HepG2 (cell line): ENCODE results near the gene GNAS. TPM values are rescaled to one million over a fixed set of nuclear protein-coding genes. Genes with fewer than 3 reads are reported as not detected.

Experiments
- ATAC-seq: fragments of 200-7000 bp; cut with Tn5 transposase; 3 replicates; pipeline ENCODE4 v1.9.1; 2020; ENCODE audit warnings: mild to moderate bottlenecking, moderate library complexity
- BruUV-seq: library from RNA; stranded (reverse); fragments of 400-500 nt; replicated peaks from 2 replicates; lab custom pipeline; 2021; lab: Mats Ljungman, UMichigan
- CTCF ChIA-PET: fragments of 300-600 bp; formaldehyde crosslinking; extraction: SDS; loops from one replicate; lab custom pipeline; 2021; ENCODE audit warnings: low total read pairs, inconsistent platforms, low intra/inter-chr PET ratio; lab: Yijun Ruan, JAX
- POLR2A ChIA-PET: fragments of 350-600 bp; sonication (Branson Sonifier 250); formaldehyde crosslinking; loops from one replicate; lab custom pipeline; 2020; ENCODE audit warnings: antibody characterized with exemption, inconsistent platforms; lab: Yijun Ruan, JAX
- DNase-seq: peaks from one replicate; pipeline ENCODE4 v3.0.0-alpha.2; 2015; ENCODE audit warnings: low spot score
- FAIRE-seq: peaks from 3 replicates; lab custom pipeline; 2011; peaks lifted over from hg19 to GRCh38; lab: Jason Lieb, UNC
- H2AFZ ChIP-seq: one replicate; pipeline ENCODE4 v1.6.1; 2011; ENCODE audit warnings: low read length, inconsistent platforms
- H3K27ac ChIP-seq: fragments of 300-600 bp; 3 replicates; pipeline ENCODE4 v1.8.0; 2011; ENCODE audit warnings: mixed run types, mild to moderate bottlenecking, mixed read lengths, low read length, inconsistent platforms; ENCODE audit not compliant: insufficient read depth; ENCODE audit errors: extremely low read length
- H3K27me3 ChIP-seq, 2 experiments: fragments of 200-600 bp in 1 of 2; 2 replicates in 1 of 2; 3 replicates in 1 of 2; pipeline versions ENCODE4 v1.6.0 to v1.8.0; 2011; ENCODE audit warnings: low read length in 2 of 2, mild to moderate bottlenecking in 2 of 2, moderate library complexity in 2 of 2, inconsistent platforms in 1 of 2; ENCODE audit not compliant: insufficient read depth in 2 of 2, control insufficient read depth in 1 of 2
- H3K36me3 ChIP-seq, 2 experiments: fragments of 200-600 bp in 1 of 2; replicated peaks in 1 of 2; 2 replicates in 1 of 2; 3 replicates in 1 of 2; pipeline versions ENCODE4 v1.5.1 to v1.8.0; 2011; ENCODE audit warnings: low read length in 2 of 2, inconsistent platforms in 1 of 2; ENCODE audit not compliant: insufficient read depth in 2 of 2, control insufficient read depth in 1 of 2
- H3K4me1 ChIP-seq: 2 replicates; pipeline ENCODE4 v1.5.1; 2012; ENCODE audit warnings: low read length, inconsistent platforms; ENCODE audit not compliant: insufficient read depth
- H3K4me2 ChIP-seq: 2 replicates; pipeline ENCODE4 v1.6.0; 2011; ENCODE audit warnings: low read depth, low read length, inconsistent platforms
- H3K4me3 ChIP-seq, 3 experiments: fragments of 200-600 bp in 1 of 3; sonication (generic), shearing (Covaris generic) in 1 of 3; replicated peaks in 1 of 3; 2 replicates each; pipeline ENCODE4 v1.5.1; 2011 to 2016; ENCODE audit warnings: low read length in 3 of 3, inconsistent platforms in 2 of 3, low read depth in 2 of 3, mild to moderate bottlenecking in 2 of 3, control low read depth in 1 of 3, mixed read lengths in 1 of 3; ENCODE audit not compliant: insufficient read depth in 1 of 3
- H3K79me2 ChIP-seq: one replicate; pipeline ENCODE4 v1.6.1; 2011; ENCODE audit warnings: low read length, inconsistent platforms; ENCODE audit not compliant: insufficient read depth
- H3K9ac ChIP-seq: 2 replicates; pipeline ENCODE4 v1.6.0; 2011; ENCODE audit warnings: mild to moderate bottlenecking, low read depth, low read length, inconsistent platforms; ENCODE audit not compliant: insufficient read depth
- H3K9me3 ChIP-seq: 2 replicates; pipeline ENCODE4 v1.5.1; 2012; ENCODE audit warnings: mild to moderate bottlenecking, low read length
- H4K20me1 ChIP-seq: 2 replicates; pipeline ENCODE4 v1.6.0; 2011; ENCODE audit warnings: inconsistent platforms, mild to moderate bottlenecking, low read length, moderate library complexity; ENCODE audit not compliant: insufficient read depth
- DZIP1 ChIP-seq: sonication (generic); formaldehyde crosslinking; IDR thresholded peaks from 2 replicates; pipeline ENCODE4 v1.5.0; 2020; ENCODE audit warnings: mild to moderate bottlenecking, missing genetic modification reagents
- MXD1 ChIP-seq: sonication (generic); formaldehyde crosslinking; IDR thresholded peaks from 2 replicates; pipeline ENCODE4 v1.4.0; 2020; ENCODE audit warnings: mild to moderate bottlenecking, missing genetic modification reagents
- NKX3-1 ChIP-seq: sonication (generic); formaldehyde crosslinking; IDR thresholded peaks from 2 replicates; pipeline ENCODE4 v1.5.0; 2020; ENCODE audit warnings: missing genetic modification reagents
- PAWR ChIP-seq: sonication (generic); formaldehyde crosslinking; IDR thresholded peaks from 2 replicates; pipeline ENCODE4 v1.4.0; 2020; ENCODE audit warnings: missing genetic modification reagents, mild to moderate bottlenecking, borderline replicate concordance
- ZBTB3 ChIP-seq: sonication (generic); formaldehyde crosslinking; IDR thresholded peaks from 2 replicates; pipeline ENCODE4 v1.4.0; 2020; ENCODE audit warnings: low read depth, mild to moderate bottlenecking, moderate library complexity, missing genetic modification reagents, borderline replicate concordance
- ZNF280D ChIP-seq: sonication (generic); formaldehyde crosslinking; IDR thresholded peaks from 2 replicates; pipeline ENCODE4 v1.5.1; 2020; ENCODE audit warnings: mild to moderate bottlenecking, missing genetic modification reagents
- ZNF335 ChIP-seq: sonication (generic); formaldehyde crosslinking; IDR thresholded peaks from 2 replicates; pipeline ENCODE4 v1.4.0; 2020; ENCODE audit warnings: missing genetic modification reagents
- ZNF570 ChIP-seq: sonication (generic); formaldehyde crosslinking; IDR thresholded peaks from 2 replicates; pipeline ENCODE4 v1.4.0; 2020; ENCODE audit warnings: mild to moderate bottlenecking, missing genetic modification reagents, borderline replicate concordance
- ZNF574 ChIP-seq: sonication (generic); formaldehyde crosslinking; IDR thresholded peaks from 2 replicates; pipeline ENCODE4 v1.4.0; 2020; ENCODE audit warnings: missing genetic modification reagents
- ZNF749 ChIP-seq: sonication (generic); formaldehyde crosslinking; IDR thresholded peaks from 2 replicates; pipeline ENCODE4 v1.8.0; 2022; ENCODE audit warnings: mild to moderate bottlenecking, missing genetic modification reagents, moderate library complexity, borderline replicate concordance
- WGBS: methylation state at CpG from one replicate; pipeline ENCODE4 v1.1.6; 2017; ENCODE audit warnings: low lambda C conversion rate; 5-methylcytosine and 5-hydroxymethylcytosine counted together
- in situ Hi-C: cut with HindIII; loops from 2 replicates; pipeline ENCODE4 v1.10.0; 2017; ENCODE audit warnings: low pct_unique_long_range_greater_than_20kb; ENCODE audit not compliant: extremely low pct_ligation_motif_present
- intact Hi-C: fragments of 100-400 bp; cut with micrococcal nuclease; formaldehyde crosslinking; loops from one replicate; pipeline ENCODE4 v1.10.0; 2022; ENCODE audit not compliant: unreplicated experiment
- polyA plus RNA-seq, 8 experiments: library from polyadenylated mRNA; depleted of rRNA in 3 of 8; stranded (reverse) in 7 of 8; unstranded in 1 of 8; fragments of >200 nt; fragmentation: Illumina TruSeq in 4 of 8; extraction: Trizol in 4 of 8; gene quantifications; 2 replicates each; pipeline versions ENCODE4 v1.2.1 to v1.2.3, GENCODE V29; 2011 to 2016; ENCODE audit warnings: low read depth in 4 of 8, missing spikeins in 1 of 8, mixed read lengths in 1 of 8; ENCODE audit not compliant: insufficient read depth in 1 of 8
- total RNA-seq, 5 experiments: library from RNA; depleted of rRNA; stranded (reverse); fragments of >200 nt; fragmentation: Illumina TruSeq; extraction: Trizol; gene quantifications; 2 replicates each; pipeline ENCODE4 v1.2.3, GENCODE V29; 2016; ENCODE audit warnings: low read depth in 1 of 5

GNAS gene
- total and polyA plus RNA-seq, 2 of the 13 experiments (the other 11 are each of a cell fraction or from before 2014, with no cell fraction given) = 407 to 1,008 TPM

- TF ChIP-seq DZIP1 (CRISPR knock-in tag) = no peak
- TF ChIP-seq, all 625 proteins: peak for 0
Observed at GRCh38 chr20:58880994-58881752, 28.7 kb downstream of the GNAS start (continued).

GRCh38 chr20:58882704-58883089 is 30.2 kb downstream of the GNAS start:
- peaks cover 18% of the 10 kb centered on the region for H3K4me1 ChIP-seq
- ATAC-seq (no peak), DNase-seq (no peak), FAIRE-seq (no peak)
- no peaks in the 10 kb centered on the region for H3K79me2 ChIP-seq
- intact Hi-C loops = no loop called here
- in situ Hi-C loops = no loop called here
- H3K27ac ChIP-seq = no peak overlapping the region
- peaks cover 7% of the 10 kb centered on the region; the same call in 1 of the 2 replicates for H3K9me3 ChIP-seq
- H3K27me3 ChIP-seq = peaks cover 0 to 23% of the 10 kb centered on the region in 2 experiments; a peak in 2 of 5 replicates
- H3K36me3 ChIP-seq = no peaks in the 10 kb centered on the region
- no peak overlapping the region for H3K4me2 ChIP-seq
- H3K9ac ChIP-seq = no peak overlapping the region
- WGBS = 68% methylated on average over 5 of the region's 5 CpGs
- BruUV-seq = no TSS peak
- ChIA-PET CTCF (no interaction called here), POLR2A (no interaction called here)
- no peak overlapping the region for H3K4me3 ChIP-seq
- H2AFZ ChIP-seq = no peak overlapping the region
- H4K20me1 ChIP-seq = no peaks in the 10 kb centered on the region
- TF ChIP-seq ZNF335 (CRISPR knock-in tag) (no peak), ZBTB3 (CRISPR knock-in tag) (no peak), PAWR (no peak), NKX3-1 (CRISPR knock-in tag) (no peak), ZNF574 (CRISPR knock-in tag) (no peak), MXD1 (CRISPR knock-in tag) (no peak), ZNF570 (no peak), ZNF749 (no peak), ZNF280D (CRISPR knock-in tag) (no peak)
